Epithelial cell of proximal tubule (primary cell): ENCODE measurements around the gene IKZF1. TPM values are rescaled to one million over a fixed set of nuclear protein-coding genes. Genes with fewer than 3 reads are reported as not detected.

Experiments used
- DNase-seq: peaks from one replicate; pipeline ENCODE4 v3.0.0-alpha.2; 2011; ENCODE audit warnings: low read depth
- H3K4me3 ChIP-seq: 2 replicates; pipeline ENCODE4 v1.5.1; 2011; ENCODE audit warnings: low read depth, mild to moderate bottlenecking, low read length
- CTCF ChIP-seq: conservative IDR thresholded peaks from 2 replicates; pipeline ENCODE4 v1.5.1; 2012; ENCODE audit warnings: low read depth, mild to moderate bottlenecking, low read length
- total RNA-seq: library from RNA; depleted of rRNA; stranded (reverse); fragments of >200 nt; gene quantifications from 2 replicates; pipeline ENCODE4 v1.2.3, GENCODE V29; 2015

IKZF1 gene
- total RNA-seq, 1 donor from 2014 or later = not detected

- TF ChIP-seq CTCF = no peak
- no peak for DNase-seq
- no peak overlapping the region for H3K4me3 ChIP-seq
These were observed 37.7 kb upstream of the IKZF1 start for GRCh38 chr7:50266635-50267386.

DNA sequence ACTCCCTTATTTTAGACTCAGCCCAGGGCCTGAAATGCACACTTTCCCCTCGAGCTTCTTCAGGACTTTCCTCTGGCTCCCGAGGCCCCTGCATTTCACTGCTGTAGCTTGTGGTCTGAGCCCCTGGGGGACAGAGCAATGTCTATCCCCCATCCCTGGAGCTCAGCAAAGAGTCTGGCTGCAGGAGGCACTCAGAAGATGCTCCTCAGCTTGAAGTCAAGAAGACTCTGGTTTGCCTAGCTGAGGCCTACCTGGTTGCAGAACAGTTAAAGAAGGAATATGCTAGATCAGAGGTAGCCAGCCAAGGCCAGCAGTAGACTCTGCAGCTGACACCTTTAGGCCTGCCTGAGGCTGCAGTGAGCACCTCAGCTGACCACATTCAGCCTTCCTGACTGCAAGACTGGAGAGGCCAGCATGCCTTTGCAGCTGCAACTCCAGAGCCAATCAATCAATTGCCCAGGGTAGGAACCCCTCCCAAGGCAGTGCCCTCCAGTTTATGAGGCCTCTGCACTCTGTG lies 36.9 kb upstream of the IKZF1 start:
- DNase-seq = no peak
- TF ChIP-seq CTCF = no peak
- no peak overlapping the region for H3K4me3 ChIP-seq

- DNase-seq = no peak
- no peak for TF ChIP-seq CTCF
- H3K4me3 ChIP-seq = no peak overlapping the region
These were observed 36.3 kb upstream of the IKZF1 start for GRCh38 chr7:50268223-50268622.

DNA sequence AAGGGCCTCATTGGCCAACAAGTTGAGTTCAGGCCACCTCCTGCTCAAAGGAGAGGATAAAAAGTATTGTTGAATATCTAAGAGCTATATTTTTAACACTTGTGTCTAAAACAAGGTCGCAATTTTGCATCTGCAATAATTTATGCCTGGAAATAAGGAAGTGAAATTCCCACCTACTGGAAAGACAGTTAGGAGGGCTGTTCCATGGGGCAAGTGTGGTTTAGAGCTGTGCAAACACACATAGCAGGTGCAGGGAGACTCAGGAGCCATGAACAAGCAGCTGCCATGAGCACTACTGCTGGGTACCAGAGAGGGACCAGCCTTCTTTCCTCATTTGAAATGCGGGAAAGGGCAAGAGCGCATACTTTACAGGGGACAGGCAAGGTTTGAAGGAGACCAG lies 35.5 kb upstream of the IKZF1 start:
- no peak for DNase-seq

GRCh38 chr7:50270531-50271018 lies 33.9 kb upstream of the IKZF1 start:
- no peak overlapping the region for H3K4me3 ChIP-seq
- DNase-seq = no peak
- no peak for TF ChIP-seq CTCF

More for the DNA sequence above, 35.5 kb upstream of the IKZF1 start:
- TF ChIP-seq CTCF = no peak
- H3K4me3 ChIP-seq = no peak overlapping the region

DNA sequence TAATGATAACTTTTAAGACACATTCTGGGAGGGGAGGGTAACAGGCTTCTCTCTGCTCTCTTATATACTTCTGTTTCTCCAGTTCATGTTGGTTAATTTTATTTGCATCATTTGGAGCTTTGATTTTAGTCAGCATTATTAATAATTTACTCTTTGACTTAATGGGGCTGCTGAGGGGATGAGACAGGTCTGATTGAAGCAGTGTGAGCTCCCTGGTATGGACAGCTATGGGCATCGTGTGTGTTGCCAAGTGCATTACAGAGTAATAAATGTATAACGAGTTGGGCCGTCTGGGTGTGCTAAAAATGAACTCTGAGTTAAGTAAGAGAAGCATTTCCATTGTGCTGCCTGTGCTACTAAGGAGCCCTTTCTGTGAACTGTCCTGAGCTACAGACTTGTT lies 31.7 kb upstream of the IKZF1 start:
- no peak for TF ChIP-seq CTCF
- DNase-seq = no peak
- H3K4me3 ChIP-seq = no peak overlapping the region

DNA sequence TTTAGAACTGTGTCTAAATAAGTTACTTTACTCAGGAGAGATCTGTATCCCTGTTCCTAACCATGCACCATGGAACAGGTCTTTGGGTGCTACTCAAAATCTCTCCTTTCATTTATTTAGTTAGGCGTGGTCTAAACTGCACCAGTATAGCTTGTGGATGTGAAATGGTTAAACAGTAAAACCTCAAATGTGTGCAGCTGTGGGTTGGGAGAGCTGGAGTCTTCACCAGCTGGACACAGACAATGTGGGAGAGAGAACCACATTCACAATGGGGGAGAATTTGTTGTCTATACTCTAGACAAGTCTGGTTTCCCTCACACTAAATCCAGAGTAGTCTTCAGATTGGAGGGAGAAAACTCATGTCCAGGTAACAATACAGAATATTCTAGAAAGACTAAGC lies 31.2 kb upstream of the IKZF1 start:
- no peak for TF ChIP-seq CTCF
- no peak overlapping the region for H3K4me3 ChIP-seq
- no peak for DNase-seq
